Activated B cell treated with CpG ODN at 0.5 μM for 24 hours (primary cell): ENCODE measurements around the gene NF1. TPM values are rescaled to one million over a fixed set of nuclear protein-coding genes. Genes with fewer than 3 reads are reported as not detected.

ENCODE experiments used
- ATAC-seq: fragments of 200-7000 bp; cut with Tn5 transposase; one replicate; pipeline ENCODE4 v1.10.0; 2021; ENCODE audit warnings: low read depth, mild to moderate bottlenecking, moderate library complexity
- CTCF ChIA-PET: fragments of 350-600 bp; sonication (Branson Sonifier 250); formaldehyde crosslinking; loops from one replicate; lab custom pipeline; 2021; ENCODE audit warnings: antibody characterized with exemption; lab: Charles Lee
- POLR2A ChIA-PET: fragments of 350-600 bp; sonication (Branson Sonifier 250); formaldehyde crosslinking; loops from one replicate; lab custom pipeline; 2021; ENCODE audit warnings: antibody characterized with exemption; lab: Charles Lee
- DNase-seq: peaks from one replicate; pipeline ENCODE4 v3.0.0; 2022
- H3K27ac Mint-ChIP-seq: one replicate; pipeline ENCODE4 v1.8.0; 2020; ENCODE audit warnings: mixed read lengths
- H3K27me3 Mint-ChIP-seq: one replicate; pipeline ENCODE4 v1.8.0; 2021; ENCODE audit warnings: mixed read lengths
- H3K36me3 Mint-ChIP-seq: one replicate; pipeline ENCODE4 v1.8.0; 2021; ENCODE audit warnings: low read depth, mixed read lengths
- H3K4me1 Mint-ChIP-seq: one replicate; pipeline ENCODE4 v1.8.0; 2021; ENCODE audit warnings: mixed read lengths
- H3K4me3 Mint-ChIP-seq: one replicate; pipeline ENCODE4 v1.8.0; 2020; ENCODE audit warnings: mild to moderate bottlenecking, mixed read lengths
- H3K9me3 Mint-ChIP-seq: one replicate; pipeline ENCODE4 v1.8.0; 2020; ENCODE audit warnings: mixed read lengths
- CTCF ChIP-seq: fragments of 200-600 bp; IDR thresholded peaks from one replicate; pipeline ENCODE4 v1.8.0; 2022; ENCODE audit warnings: antibody characterized with exemption, mild to moderate bottlenecking
- intact Hi-C: fragments of 100-400 bp; cut with micrococcal nuclease; formaldehyde crosslinking; loops from one replicate; pipeline ENCODE4 v1.15.1; 2024
- total RNA-seq: library from RNA; stranded (reverse); gene quantifications from 2 replicates; pipeline ENCODE4 v1.2.3, GENCODE V29; 2022

Gene NF1
- total RNA-seq, 1 donor from 2014 or later: 27.4 TPM

- DNase-seq: no peak
- peaks cover 4% of the 10 kb centered on the region for H3K4me1 Mint-ChIP-seq
- ChIA-PET POLR2A (no interaction called here), CTCF (no interaction called here)
- intact Hi-C loops: no loop called here
- TF ChIP-seq CTCF: no peak
- ATAC-seq: no peak
- H3K9me3 Mint-ChIP-seq: no peaks in the 10 kb centered on the region
- H3K36me3 Mint-ChIP-seq: peaks cover 8% of the 10 kb centered on the region
- H3K27me3 Mint-ChIP-seq: no peaks in the 10 kb centered on the region
- H3K4me3 Mint-ChIP-seq: no peak overlapping the region
- no peak overlapping the region for H3K27ac Mint-ChIP-seq
These were observed 41.5 kb downstream of the NF1 start for GRCh38 chr17:31136319-31136718.

- peaks cover 4% of the 10 kb centered on the region for H3K4me1 Mint-ChIP-seq
- CTCF ChIA-PET: no interaction called here
- H3K9me3 Mint-ChIP-seq: no peaks in the 10 kb centered on the region
- no peak overlapping the region for H3K27ac Mint-ChIP-seq
- H3K27me3 Mint-ChIP-seq: no peaks in the 10 kb centered on the region
- no peak for TF ChIP-seq CTCF
- intact Hi-C loops: no loop called here
- DNase-seq: no peak
- POLR2A ChIA-PET: no interaction called here
- H3K36me3 Mint-ChIP-seq: peaks cover 8% of the 10 kb centered on the region
- ATAC-seq: no peak
- H3K4me3 Mint-ChIP-seq: no peak overlapping the region
These were observed 45.3 kb downstream of the NF1 start for GRCh38 chr17:31140111-31140510.

- POLR2A ChIA-PET: no interaction called here
- DNase-seq (no peak), ATAC-seq (no peak)
- Mint-ChIP-seq H3K36me3 (peaks cover 2% of the 10 kb centered on the region), H3K9me3 (no peaks in the 10 kb centered on the region), H3K4me1 (no peaks in the 10 kb centered on the region), H3K27ac (no peak overlapping the region), H3K4me3 (no peak overlapping the region), H3K27me3 (no peaks in the 10 kb centered on the region)
- CTCF ChIA-PET: no interaction called here
- no peak for TF ChIP-seq CTCF
- intact Hi-C loops: no loop called here
These were observed 49.7 kb downstream of the NF1 start for GRCh38 chr17:31144428-31144827.

GRCh38 chr17:31144836-31145235 is 50.1 kb downstream of the NF1 start:
- H3K27ac Mint-ChIP-seq: no peak overlapping the region
- ChIA-PET POLR2A (no interaction called here), CTCF (no interaction called here)
- no peaks in the 10 kb centered on the region for H3K4me1 Mint-ChIP-seq
- intact Hi-C loops: no loop called here
- no peak for ATAC-seq
- no peaks in the 10 kb centered on the region for H3K36me3 Mint-ChIP-seq
- no peaks in the 10 kb centered on the region for H3K27me3 Mint-ChIP-seq
- H3K4me3 Mint-ChIP-seq: no peak overlapping the region
- no peaks in the 10 kb centered on the region for H3K9me3 Mint-ChIP-seq
- TF ChIP-seq CTCF: no peak
- DNase-seq: no peak

- H3K27me3 Mint-ChIP-seq: no peaks in the 10 kb centered on the region
- ChIA-PET POLR2A (no interaction called here), CTCF (no interaction called here)
- peaks cover 3% of the 10 kb centered on the region for H3K36me3 Mint-ChIP-seq
- no peak for DNase-seq
- H3K4me3 Mint-ChIP-seq: no peak overlapping the region
- H3K27ac Mint-ChIP-seq: no peak overlapping the region
- intact Hi-C loops: no loop called here
- H3K9me3 Mint-ChIP-seq: peaks cover 4% of the 10 kb centered on the region
- ATAC-seq: no peak
- no peaks in the 10 kb centered on the region for H3K4me1 Mint-ChIP-seq
- no peak for TF ChIP-seq CTCF
These were observed 52.9 kb downstream of the NF1 start for GRCh38 chr17:31147507-31148202.
